GM21526 (cell line): ENCODE results near the gene CMTM2.

Source experiments
- ATAC-seq: cut with Tn5 transposase; IDR thresholded peaks from one replicate; pipeline ENCODE4 v1.9.1; 2021; ENCODE audit warnings: moderate library complexity; ENCODE audit not compliant: unreplicated experiment, low FRiP score

Gene CMTM2

GRCh38 chr16:66578651-66579531, at the start of gene CMTM2:
Gene CMTM2, plus strand, starts transcription at chr16:66579463. Its CDS starts 145 bp downstream, at chr16:66579608.
- ATAC-seq, result no peak

- no peak for ATAC-seq
These were observed 49.8 kb upstream of the CMTM2 start for GRCh38 chr16:66529475-66529874.

- no peak for ATAC-seq
These were observed 44.9 kb upstream of the CMTM2 start for GRCh38 chr16:66534376-66534799.

- no peak for ATAC-seq
These were observed 42.7 kb upstream of the CMTM2 start for GRCh38 chr16:66536525-66536924.

- ATAC-seq, result no peak
These were observed 42.0 kb upstream of the CMTM2 start for GRCh38 chr16:66537236-66537635.

GRCh38 chr16:66538910-66539309, 40.4 kb upstream of the CMTM2 start:
- no peak for ATAC-seq

- ATAC-seq, result no peak
These were observed 39.4 kb upstream of the CMTM2 start for GRCh38 chr16:66539623-66540469.

- no peak for ATAC-seq
These were observed 37.6 kb upstream of the CMTM2 start for GRCh38 chr16:66541388-66542355.

GRCh38 chr16:66542396-66542795, 36.9 kb upstream of the CMTM2 start:
- ATAC-seq, result no peak

GRCh38 chr16:66543541-66543940, 35.7 kb upstream of the CMTM2 start:
- ATAC-seq, result no peak

- ATAC-seq, result no peak
These were observed 35.1 kb upstream of the CMTM2 start for GRCh38 chr16:66544016-66544757.

GRCh38 chr16:66547101-66547989, 31.9 kb upstream of the CMTM2 start:
- no peak for ATAC-seq

GRCh38 chr16:66548068-66548467, 31.2 kb upstream of the CMTM2 start:
- no peak for ATAC-seq

- ATAC-seq, result no peak
These were observed 30.4 kb upstream of the CMTM2 start for GRCh38 chr16:66548868-66549267.

- ATAC-seq, result no peak
These were observed 29.8 kb upstream of the CMTM2 start, which contains the start of gene TK2 for GRCh38 chr16:66549284-66550131. Gene TK2, minus strand, starts transcription at chr16:66550122. Its CDS starts 61 bp downstream, at chr16:66550061.

GRCh38 chr16:66551348-66551759, 27.9 kb upstream of the CMTM2 start:
- no peak for ATAC-seq

GRCh38 chr16:66551788-66552285, 27.4 kb upstream of the CMTM2 start:
- no peak for ATAC-seq
